Spleen (tissue), 10 donors: ENCODE data around the gene NPIPA2. TPM values are rescaled to one million over a fixed set of nuclear protein-coding genes. Genes with fewer than 3 reads are reported as not detected.

Experiments used
- polyA plus RNA-seq, 3 donors: library from polyadenylated mRNA; stranded (reverse); fragments of 200-250 nt; gene quantifications; one replicate each; pipeline ENCODE4 v1.2.1, GENCODE V29; 2013
- total RNA-seq, 7 donors: library from RNA; depleted of rRNA in 3 of 7; stranded (reverse); fragments of >200 nt in 3 of 7; fragmentation: NEBNext Ultra II Directional in 4 of 7; extraction: Animal tissue kit (Norgen Biotek cat#: 25700) in 4 of 7; gene quantifications; one replicate each; pipeline versions ENCODE4 v1.1.0 to v1.2.1, GENCODE V29; 2016 to 2021
- donor health status: healthy with polysubstance abuse.
- donor health status: DM: no; HTN: no; CAD: no; lungs with moderate emphysema.
- donor health status: DM: no; HTN: no; CAD: no.
- donor health status: Bipolar disorder and iron deficiency.
- donor health status: healthy.
- donor health status: DM: no; HTN: no; CAD: no.
- donor health status: DM: yes; HTN: yes; CAD: no.

NPIPA2 gene
- total and polyA plus RNA-seq, 10 donors, result 0.67 to 4.9 (median 1.6) TPM; not detected in 2

Other genes with a start within 250 kb of the NPIPA2 start
- gene PARN, start 112.3 kb upstream of the NPIPA2 start, total RNA-seq, result 10 to 100 TPM; 26.8 to 49.0 (median 39.2) TPM
- 10 to 100 TPM; 10.3 to 14.6 (median 13.4) TPM for gene PARN, start 112.3 kb upstream of the NPIPA2 start, polyA plus RNA-seq
- gene BFAR, start 109.6 kb upstream of the NPIPA2 start, total RNA-seq, result 10 to 100 TPM; 48.1 to 68.7 (median 57.7) TPM
- 10 to 100 TPM; 24.6 to 30.2 (median 29.5) TPM for gene BFAR, start 109.6 kb upstream of the NPIPA2 start, polyA plus RNA-seq
- not detected for gene PLA2G10, start 48.2 kb upstream of the NPIPA2 start, total RNA-seq
- gene PLA2G10, start 48.2 kb upstream of the NPIPA2 start, polyA plus RNA-seq, result under 1 TPM in 2 of 3 donors, not detected in 1; 0.12 to 0.13 TPM
- 1 to 10 TPM in 5 of 7 donors, not detected in 2; 1.3 to 3.5 (median 2.6) TPM for gene NPIPA3, start 39.1 kb upstream of the NPIPA2 start, total RNA-seq
- gene NPIPA3, start 39.1 kb upstream of the NPIPA2 start, polyA plus RNA-seq, result 1 to 10 TPM in 1 of 3 donors, under 1 TPM in 2; 0.35 to 2.7 (median 0.63) TPM
- gene NOMO1, start 91.2 kb downstream of the NPIPA2 start, total RNA-seq, result 10 to 100 TPM; 34.0 to 57.1 (median 40.5) TPM
- gene NOMO1, start 91.2 kb downstream of the NPIPA2 start, polyA plus RNA-seq, result 10 to 100 TPM; 12.3 to 15.9 (median 15.6) TPM
- gene NPIPA1, start 194.9 kb downstream of the NPIPA2 start, total RNA-seq, result 100 to 1,000 TPM in 2 of 7 donors, 10 to 100 TPM in 5; 61.4 to 119 (median 78.2) TPM
- 10 to 100 TPM; 56.4 to 61.2 (median 58.5) TPM for gene NPIPA1, start 194.9 kb downstream of the NPIPA2 start, polyA plus RNA-seq
- gene PDXDC1, start 232.5 kb downstream of the NPIPA2 start, total RNA-seq, result 10 to 100 TPM; 51.0 to 80.7 (median 72.4) TPM
- gene PDXDC1, start 232.5 kb downstream of the NPIPA2 start, polyA plus RNA-seq, result 10 to 100 TPM; 17.7 to 29.6 (median 18.6) TPM